Measurements from ENCODE around the gene EXOC6. TPM values are rescaled to one million over a fixed set of nuclear protein-coding genes. Genes with fewer than 3 reads are reported as not detected.

Gene EXOC6
- total RNA-seq, 8 experiments from 2014 or later = 1.9 to 24.3 (median 14.6) TPM

DNA sequence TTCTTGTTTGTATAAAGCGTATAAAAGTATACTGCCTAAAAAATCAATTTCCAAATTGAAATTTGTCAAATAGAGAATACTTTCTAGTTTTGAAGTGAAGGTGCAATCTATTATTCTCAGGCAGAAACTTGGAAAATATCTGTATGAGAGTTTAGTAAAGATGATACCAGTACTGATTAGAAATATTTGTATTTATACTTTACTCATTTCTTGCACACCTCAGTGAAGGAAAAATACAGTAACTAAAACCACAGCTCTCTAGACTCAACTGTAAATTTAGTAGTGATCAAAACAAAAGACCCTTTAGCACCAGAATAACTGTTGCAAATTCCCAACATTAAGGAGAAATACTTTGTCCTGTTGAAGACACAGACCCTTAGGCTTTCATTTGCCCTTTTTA is 140.9 kb downstream of the EXOC6 start:
- ATAC-seq (replicated peaks in 6 of 8) = no peak
- 92 to 100% (median 100%) methylated on average over 1 of the region's 1 CpG; no CpG with 5 or more reads in 2 of the 10 experiments for WGBS, 10 experiments
- Histone ChIP-seq H3K4me1 (replicated peaks in 1 of 2) (peaks cover 2 to 3% of the 10 kb centered on the region in 2 donors), H3K27ac (no peak overlapping the region), H3K4me3 (no peak overlapping the region)
- in situ Hi-C loops (cut with MboI; ENCODE audit: low pct_unique_long_range_greater_than_20kb in 2 of 9, low sequenced_read_pairs in 9 of 9, unreplicated experiment in 9 of 9) = no loop called here

DNA sequence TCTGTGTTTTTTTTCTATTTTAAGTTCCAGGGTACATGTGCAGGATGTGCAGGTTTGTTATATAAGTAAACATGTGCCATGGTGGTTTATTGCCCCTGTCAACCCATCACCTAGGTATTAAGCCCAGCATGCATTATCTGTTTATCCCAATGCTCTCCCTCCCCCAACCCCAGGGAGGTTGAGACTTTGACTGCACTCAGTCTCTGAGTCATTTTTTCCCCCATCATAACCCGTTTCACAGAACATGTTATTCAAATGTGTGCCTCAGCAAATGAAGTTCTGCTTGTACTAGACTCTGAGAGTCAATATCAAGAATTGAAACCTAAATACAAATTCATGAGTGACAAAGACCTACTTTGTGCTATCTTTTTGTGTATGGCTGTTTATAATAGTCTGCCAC is 142.3 kb downstream of the EXOC6 start:
- WGBS, 10 experiments = 25 to 100% (median 50%) methylated on average over 1 of the region's 1 CpG; no CpG with 5 or more reads in 5 of the 10 experiments
- in situ Hi-C loops (cut with MboI; ENCODE audit: low pct_unique_long_range_greater_than_20kb in 2 of 9, low sequenced_read_pairs in 9 of 9, unreplicated experiment in 9 of 9) = no loop called here
- Histone ChIP-seq H3K4me1 (replicated peaks in 1 of 2) (peaks cover 7% of the 10 kb centered on the region in 2 donors), H3K27ac (no peak overlapping the region), H3K4me3 (no peak overlapping the region)
- ATAC-seq (replicated peaks in 6 of 8) = peak in 2 of 8 experiments; percentile 41 to 47

DNA sequence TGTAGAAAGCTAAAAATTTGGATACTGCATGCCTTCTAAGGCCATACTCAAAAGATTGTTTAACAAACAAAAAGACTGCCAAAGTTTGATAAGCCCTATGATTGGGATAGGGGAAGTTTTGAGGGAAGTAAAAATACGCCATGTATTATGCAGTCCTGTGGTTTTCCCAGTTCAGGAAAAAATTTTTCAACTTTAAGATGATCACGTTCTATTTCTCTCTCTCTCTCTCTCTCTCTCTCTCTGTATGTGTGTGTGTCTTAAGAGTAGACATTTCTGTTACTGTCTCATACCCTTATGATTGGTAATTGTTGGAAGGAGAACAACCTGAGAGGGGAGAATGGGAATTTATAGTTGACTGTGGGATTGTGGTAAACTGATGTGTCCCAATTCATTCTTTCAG is 143.2 kb downstream of the EXOC6 start:
- 83 to 100% (median 94%) methylated on average over 1 to 2 of the region's 2 CpGs for WGBS, 10 experiments
- ATAC-seq (replicated peaks in 6 of 8) = no peak
- in situ Hi-C loops (cut with MboI; ENCODE audit: low pct_unique_long_range_greater_than_20kb in 2 of 9, low sequenced_read_pairs in 9 of 9, unreplicated experiment in 9 of 9) = no loop called here
- peaks cover 7% of the 10 kb centered on the region in 2 donors for H3K4me1 ChIP-seq (replicated peaks in 1 of 2)
- no peak overlapping the region for H3K27ac ChIP-seq
- H3K4me3 ChIP-seq = no peak overlapping the region

DNA sequence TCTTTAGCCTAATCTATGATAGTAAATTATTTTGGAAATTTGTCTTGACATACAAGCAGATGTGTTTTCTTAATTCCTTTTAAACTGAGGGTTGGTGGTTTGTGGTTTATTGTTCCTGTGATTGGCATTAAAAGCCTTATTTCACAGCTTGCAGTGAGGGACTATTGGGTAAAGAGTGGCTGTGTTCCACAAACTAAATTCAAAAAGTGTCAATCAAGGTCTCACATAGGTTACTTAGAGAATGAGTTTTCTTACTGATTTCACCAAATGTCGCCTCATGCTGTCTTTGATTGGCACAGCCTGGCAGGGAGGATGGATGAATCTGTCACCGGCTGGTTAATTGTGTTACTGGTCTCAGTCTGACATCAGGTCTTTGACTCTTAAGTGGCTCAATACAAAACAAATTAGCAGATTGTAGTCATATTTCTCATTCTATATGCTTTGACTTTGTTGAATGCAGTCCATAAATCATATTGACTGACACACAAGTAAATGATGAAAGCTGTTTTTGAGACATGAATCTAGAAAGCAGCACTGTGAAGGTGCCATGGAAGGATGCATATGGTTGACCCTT is 145.5 kb downstream of the EXOC6 start:
- WGBS, 10 experiments = 0 to 69% (median 62%) methylated on average over 1 to 2 of the region's 2 CpGs; no CpG with 5 or more reads in 5 of the 10 experiments
- Histone ChIP-seq H3K4me3 (no peak overlapping the region), H3K4me1 (replicated peaks in 1 of 2) (peaks cover 7% of the 10 kb centered on the region in 2 donors), H3K27ac (no peak overlapping the region)
- in situ Hi-C loops (cut with MboI; ENCODE audit: low pct_unique_long_range_greater_than_20kb in 2 of 9, low sequenced_read_pairs in 9 of 9, unreplicated experiment in 9 of 9) = no loop called here
- no peak for ATAC-seq (replicated peaks in 6 of 8)

DNA sequence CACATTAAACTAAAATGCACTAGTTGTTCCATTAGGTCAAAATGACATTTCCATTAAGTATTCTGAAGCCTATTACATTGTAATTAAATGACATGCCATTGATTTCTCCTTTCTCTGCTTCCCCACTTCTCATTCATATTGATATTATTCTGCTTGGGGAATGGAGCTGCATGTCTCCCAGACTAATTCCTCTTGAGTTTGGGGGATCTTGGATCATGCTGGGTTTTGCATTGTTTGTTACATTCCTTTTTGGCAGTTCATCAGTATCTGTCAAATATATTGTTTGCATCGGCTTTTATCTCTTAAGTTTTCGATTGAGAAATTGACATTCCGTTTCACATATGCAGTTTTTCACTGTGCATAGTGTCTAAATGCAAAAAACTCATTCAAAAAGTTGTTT is 147.2 kb downstream of the EXOC6 start:
- Histone ChIP-seq H3K4me1 (replicated peaks in 1 of 2) (peaks cover 7% of the 10 kb centered on the region in 2 donors), H3K27ac (no peak overlapping the region), H3K4me3 (no peak overlapping the region)
- in situ Hi-C loops (cut with MboI; ENCODE audit: low pct_unique_long_range_greater_than_20kb in 2 of 9, low sequenced_read_pairs in 9 of 9, unreplicated experiment in 9 of 9) = no loop called here
- ATAC-seq (replicated peaks in 6 of 8) = no peak
- 0 to 85% (median 40%) methylated on average over 1 to 3 of the region's 3 CpGs; no CpG with 5 or more reads in 1 of the 10 experiments for WGBS, 10 experiments

DNA sequence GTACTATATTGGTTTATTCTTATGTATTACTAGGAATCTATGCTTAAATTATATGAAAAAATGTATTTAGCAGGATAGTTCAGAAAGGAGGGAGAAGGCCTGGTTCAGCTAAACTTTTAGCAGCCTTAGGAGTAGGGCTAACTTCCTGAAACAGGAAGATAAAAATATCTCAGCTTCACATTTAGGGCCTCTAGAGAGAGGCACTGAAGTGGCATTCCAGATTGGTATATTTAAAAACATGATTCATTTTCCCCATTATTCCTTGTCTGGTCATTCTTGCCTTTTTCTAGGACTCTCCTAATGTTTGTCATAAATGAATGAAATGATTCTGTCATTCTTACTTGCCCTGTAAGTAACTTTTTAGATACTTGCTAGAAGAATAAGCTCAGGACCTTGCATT is 149.3 kb downstream of the EXOC6 start:
- ATAC-seq (replicated peaks in 6 of 8) = no peak
- in situ Hi-C loops (cut with MboI; ENCODE audit: low pct_unique_long_range_greater_than_20kb in 2 of 9, low sequenced_read_pairs in 9 of 9, unreplicated experiment in 9 of 9) = no loop called here

DNA sequence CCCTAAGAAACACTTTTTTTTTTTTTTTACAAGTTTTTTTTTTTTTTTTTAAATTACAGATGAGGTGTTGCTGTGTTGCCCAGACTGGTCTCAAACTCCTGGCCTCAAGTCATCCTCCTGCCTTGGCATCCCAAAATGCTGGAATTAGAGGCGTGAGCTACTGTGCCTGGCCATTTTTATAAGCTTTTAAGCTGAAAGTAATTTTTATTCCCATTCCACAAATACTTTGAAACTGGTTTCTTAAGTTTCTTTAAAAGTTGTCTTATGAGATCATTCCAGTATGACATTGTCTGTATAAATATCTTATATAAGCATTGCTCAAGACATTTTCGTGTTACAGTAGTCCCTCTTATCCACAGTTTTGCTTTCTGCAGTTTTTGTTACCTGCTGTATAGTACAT is 150.9 kb downstream of the EXOC6 start:
- Histone ChIP-seq H3K4me3 (no peak overlapping the region), H3K27ac (no peak overlapping the region), H3K4me1 (replicated peaks in 1 of 2) (peaks cover 4 to 5% of the 10 kb centered on the region in 2 donors)
- no peak for ATAC-seq (replicated peaks in 6 of 8)
- 46 to 100% (median 95%) methylated on average over 1 to 2 of the region's 2 CpGs for WGBS, 10 experiments
- in situ Hi-C loops (cut with MboI; ENCODE audit: low pct_unique_long_range_greater_than_20kb in 2 of 9, low sequenced_read_pairs in 9 of 9, unreplicated experiment in 9 of 9) = no loop called here

More for the DNA sequence above, 149.3 kb downstream of the EXOC6 start:
- Histone ChIP-seq H3K27ac (no peak overlapping the region), H3K4me3 (no peak overlapping the region), H3K4me1 (replicated peaks in 1 of 2) (peaks cover 7% of the 10 kb centered on the region in 2 donors)

DNA sequence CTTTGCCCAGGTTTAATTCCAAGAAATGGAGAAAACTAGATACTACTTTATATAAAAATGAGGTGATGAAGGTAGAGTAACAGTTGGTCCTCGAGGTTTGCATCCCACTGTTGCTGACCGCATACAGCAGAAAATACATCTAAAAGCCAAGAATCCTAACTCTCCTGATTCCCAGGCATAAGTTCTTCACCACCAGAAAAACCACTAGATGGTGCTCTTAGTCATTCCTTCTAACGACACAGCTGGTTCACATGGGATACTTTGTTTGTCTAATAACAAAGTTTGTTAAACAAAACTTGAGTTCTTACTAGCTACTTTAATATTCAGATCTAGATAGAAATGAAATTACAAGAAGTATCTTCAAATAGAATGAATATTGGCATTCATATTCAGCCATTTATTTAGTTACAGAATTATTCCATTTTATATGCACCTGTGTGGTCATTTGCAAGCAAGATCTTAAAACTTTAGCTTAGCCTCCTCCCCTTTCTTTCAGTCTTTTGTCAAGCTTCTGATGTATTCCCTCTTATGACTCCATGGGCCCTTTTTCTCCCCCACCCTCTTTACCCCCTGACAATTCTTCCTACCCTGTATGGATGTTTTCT is 158.2 kb downstream of the EXOC6 start:
- in situ Hi-C loops (cut with MboI; ENCODE audit: low pct_unique_long_range_greater_than_20kb in 2 of 9, low sequenced_read_pairs in 9 of 9, unreplicated experiment in 9 of 9) = no loop called here
- no peak overlapping the region for H3K4me3 ChIP-seq
- H3K4me1 ChIP-seq (replicated peaks in 1 of 2) = no peaks in the 10 kb centered on the region
- no peak overlapping the region for H3K27ac ChIP-seq
- peak in 4 of 8 experiments; percentile 52 to 89 (median 82) for ATAC-seq (replicated peaks in 6 of 8)
- WGBS, 10 experiments = 0 to 20% (median 0%) methylated on average over 1 to 3 of the region's 3 CpGs; no CpG with 5 or more reads in 1 of the 10 experiments

DNA sequence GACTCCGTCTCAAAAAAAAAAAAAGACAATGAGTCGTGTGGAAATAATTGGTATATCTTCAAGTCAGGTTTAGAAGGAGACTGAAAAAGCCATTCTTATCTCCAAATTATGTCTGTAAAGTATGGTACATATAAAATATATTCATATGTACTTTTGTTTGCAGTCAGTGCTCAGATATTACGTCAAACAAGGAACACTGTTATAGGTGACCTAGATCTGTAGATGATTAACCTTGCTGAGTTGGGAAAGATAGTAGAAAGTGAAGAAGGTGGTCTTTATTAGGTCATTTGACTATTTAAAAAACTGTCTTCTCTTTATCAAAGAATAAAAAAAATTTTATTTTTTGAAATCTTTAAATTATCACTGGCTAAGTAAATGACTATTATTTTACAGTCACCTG is 167.4 kb downstream of the EXOC6 start:
- 73 to 100% (median 95%) methylated on average over 1 to 3 of the region's 3 CpGs; no CpG with 5 or more reads in 2 of the 10 experiments for WGBS, 10 experiments
- no peak for ATAC-seq (replicated peaks in 6 of 8)
- Histone ChIP-seq H3K27ac (no peak overlapping the region), H3K4me3 (no peak overlapping the region), H3K4me1 (replicated peaks in 1 of 2) (no peaks in the 10 kb centered on the region)
- in situ Hi-C loops (cut with MboI; ENCODE audit: low pct_unique_long_range_greater_than_20kb in 2 of 9, low sequenced_read_pairs in 9 of 9, unreplicated experiment in 9 of 9) = no loop called here

DNA sequence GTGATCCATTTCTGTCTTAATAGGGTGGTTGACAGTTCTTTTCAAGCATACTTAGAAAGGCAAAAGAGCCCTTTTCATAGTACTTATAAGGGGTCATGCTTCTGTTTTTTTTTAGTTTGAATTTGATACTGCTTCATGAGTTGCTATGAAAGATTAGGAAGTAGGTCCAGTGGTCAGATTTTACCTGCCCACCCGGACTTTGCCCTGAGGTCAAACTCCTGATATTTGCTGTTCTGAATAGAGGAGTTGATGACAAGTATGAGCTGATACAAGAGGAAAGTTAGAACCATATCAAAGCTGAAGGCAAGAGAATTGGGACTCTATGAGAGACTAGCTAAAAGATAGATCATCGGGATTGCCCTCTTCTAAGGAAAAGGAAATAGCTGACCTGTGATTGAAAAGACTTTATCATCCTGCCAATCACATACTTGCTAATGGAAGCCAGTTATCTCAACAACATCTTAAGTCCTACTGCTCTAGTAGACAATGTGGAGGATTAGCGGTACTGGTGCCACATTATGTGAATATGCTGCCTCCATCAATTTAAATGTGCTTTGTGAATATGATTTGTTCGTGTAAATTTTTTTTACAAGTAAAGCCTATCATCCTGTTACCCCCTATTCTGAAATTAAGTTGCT is 174.8 kb downstream of the EXOC6 start:
- ATAC-seq (replicated peaks in 6 of 8) = no peak
- in situ Hi-C loops (cut with MboI; ENCODE audit: low pct_unique_long_range_greater_than_20kb in 2 of 9, low sequenced_read_pairs in 9 of 9, unreplicated experiment in 9 of 9) = no loop called here
- H3K4me3 ChIP-seq = no peak overlapping the region
- H3K27ac ChIP-seq = no peak overlapping the region
- H3K4me1 ChIP-seq (replicated peaks in 1 of 2) = no peaks in the 10 kb centered on the region
- WGBS, 10 experiments = 65 to 100% (median 78%) methylated on average over 1 to 4 of the region's 4 CpGs

DNA sequence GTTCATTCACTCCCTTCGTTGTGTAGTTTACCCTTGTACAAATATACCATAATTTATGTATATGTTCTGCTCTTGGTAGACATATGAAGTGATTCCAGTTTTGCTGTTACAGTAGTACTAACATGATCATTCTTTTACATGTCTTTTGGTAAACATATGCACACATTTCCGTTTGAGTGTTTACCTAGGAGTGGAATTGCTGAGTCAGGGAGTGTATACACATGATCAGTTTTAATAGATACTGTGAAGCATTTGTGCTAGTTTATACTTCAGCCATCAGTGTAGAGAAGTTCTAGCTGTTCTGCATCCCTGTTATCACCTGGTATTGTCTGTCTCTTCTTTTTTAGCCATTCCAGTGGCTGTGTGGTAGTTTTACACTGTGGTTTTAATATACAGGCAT is 177.8 kb downstream of the EXOC6 start:
- Histone ChIP-seq H3K4me3 (no peak overlapping the region), H3K27ac (no peak overlapping the region), H3K4me1 (replicated peaks in 1 of 2) (no peaks in the 10 kb centered on the region)
- WGBS, 10 experiments = 33 to 100% (median 81%) methylated on average over 1 to 2 of the region's 2 CpGs; no CpG with 5 or more reads in 2 of the 10 experiments
- ATAC-seq (replicated peaks in 6 of 8) = no peak
- in situ Hi-C loops (cut with MboI; ENCODE audit: low pct_unique_long_range_greater_than_20kb in 2 of 9, low sequenced_read_pairs in 9 of 9, unreplicated experiment in 9 of 9) = no loop called here

DNA sequence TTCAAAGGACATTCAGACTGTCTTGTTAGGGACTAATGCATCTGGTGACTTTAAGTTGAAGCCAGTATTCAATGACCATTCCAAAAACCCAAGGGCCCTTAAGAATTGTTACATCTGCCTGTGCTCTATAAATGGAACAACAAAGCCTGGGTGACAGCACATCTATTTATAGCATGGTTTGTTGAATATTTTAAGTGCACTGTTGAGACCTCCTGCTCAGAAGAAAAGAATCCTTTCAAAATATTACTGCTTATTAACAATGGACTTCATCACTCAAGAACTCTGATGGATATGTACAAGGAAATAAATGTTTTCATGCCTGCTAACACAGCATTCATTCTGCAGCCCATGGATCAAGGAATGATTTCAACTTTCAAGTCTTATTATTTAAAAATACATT is 179.2 kb downstream of the EXOC6 start:
- H3K27ac ChIP-seq = no peak overlapping the region
- in situ Hi-C loops (cut with MboI; ENCODE audit: low pct_unique_long_range_greater_than_20kb in 2 of 9, low sequenced_read_pairs in 9 of 9, unreplicated experiment in 9 of 9) = no loop called here
- H3K4me3 ChIP-seq = no peak overlapping the region
- no peak for ATAC-seq (replicated peaks in 6 of 8)
- no peaks in the 10 kb centered on the region for H3K4me1 ChIP-seq (replicated peaks in 1 of 2)

DNA sequence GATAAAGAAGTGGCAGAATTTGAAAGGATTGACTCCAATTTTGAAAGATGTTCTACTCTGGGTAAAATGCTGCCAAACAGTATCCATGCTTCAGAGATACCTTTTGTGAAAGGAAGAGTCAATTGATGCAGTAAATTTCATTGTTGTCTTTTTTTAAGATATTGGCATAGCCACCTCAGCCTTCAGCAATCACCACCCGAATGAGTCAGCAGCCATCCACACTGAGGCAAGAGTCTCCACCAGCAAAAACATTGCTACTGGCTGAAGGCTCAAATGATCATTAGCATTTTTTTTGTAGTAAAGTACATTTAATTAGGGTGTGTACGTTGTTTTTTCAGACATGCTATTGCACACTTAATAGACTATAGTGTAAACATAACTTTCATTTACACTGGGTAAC is 180.6 kb downstream of the EXOC6 start:
- WGBS, 10 experiments = 5 to 91% (median 44%) methylated on average over 1 to 2 of the region's 2 CpGs; no CpG with 5 or more reads in 2 of the 10 experiments
- no peaks in the 10 kb centered on the region for H3K4me1 ChIP-seq (replicated peaks in 1 of 2)
- no peak overlapping the region for H3K4me3 ChIP-seq
- in situ Hi-C loops (cut with MboI; ENCODE audit: low pct_unique_long_range_greater_than_20kb in 2 of 9, low sequenced_read_pairs in 9 of 9, unreplicated experiment in 9 of 9) = no loop called here
- peak in 3 of 8 experiments; percentile 31 to 67 (median 65) for ATAC-seq (replicated peaks in 6 of 8)
- no peak overlapping the region for H3K27ac ChIP-seq

DNA sequence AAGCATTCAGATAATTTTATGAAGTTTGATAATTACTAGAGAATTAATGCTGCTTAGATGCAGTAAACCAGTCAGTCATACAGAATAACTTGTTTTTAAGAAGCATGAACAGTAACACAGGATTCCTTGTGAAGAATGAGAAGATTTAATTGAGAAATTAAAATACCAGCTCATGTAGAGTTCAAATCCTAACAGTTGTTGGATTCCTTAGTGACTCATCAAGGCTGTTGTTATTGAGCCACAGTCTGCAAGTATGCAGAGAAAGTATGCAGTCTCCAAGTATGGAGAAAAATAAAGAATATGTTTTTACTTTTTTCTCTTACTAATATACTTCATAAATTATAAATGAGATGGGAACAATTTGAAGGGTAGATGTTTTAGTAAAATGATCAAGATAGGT is 182.1 kb downstream of the EXOC6 start:
- ATAC-seq (replicated peaks in 6 of 8) = peak in 4 of 8 experiments; percentile 23 to 85 (median 66)
- in situ Hi-C loops (cut with MboI; ENCODE audit: low pct_unique_long_range_greater_than_20kb in 2 of 9, low sequenced_read_pairs in 9 of 9, unreplicated experiment in 9 of 9) = no loop called here
- Histone ChIP-seq H3K4me1 (replicated peaks in 1 of 2) (no peaks in the 10 kb centered on the region), H3K27ac (no peak overlapping the region), H3K4me3 (no peak overlapping the region)
